ENCODE data around the gene NTSR1.

GRCh38 chr20:62660768-62661167, 47.9 kb upstream of the NTSR1 start:
- TF ChIP-seq CTCF (IDR thresholded peaks at IDR 0.05) (no peak), POLR2A (IDR thresholded peaks at IDR 0.05) (no peak)
